Neuronal stem cell (in vitro differentiated cells): ENCODE measurements around the gene CCR6.
A peak's percentile ranks its signal among the peaks of the same experiment; 100 is the strongest.

Source experiments
- DNase-seq: peaks from one replicate; pipeline ENCODE4 v3.0.0-alpha.2; 2013; ENCODE audit warnings: low spot score
- H2AFZ ChIP-seq: one replicate; pipeline ENCODE4 v1.6.1; 2013; ENCODE audit warnings: mild to moderate bottlenecking, low read length, inconsistent platforms
- H2AK5ac ChIP-seq: 2 replicates; pipeline ENCODE4 v1.6.1; 2013; ENCODE audit warnings: low read depth, mild to moderate bottlenecking, inconsistent platforms, low read length, moderate library complexity, mixed read lengths
- H2BK120ac ChIP-seq: 2 replicates; pipeline ENCODE4 v1.6.1; 2013; ENCODE audit warnings: low read depth, mild to moderate bottlenecking, inconsistent platforms, low read length, moderate library complexity, mixed read lengths
- H2BK12ac ChIP-seq: one replicate; pipeline ENCODE4 v1.6.1; 2013; ENCODE audit warnings: low read length, inconsistent platforms
- H2BK15ac ChIP-seq: 2 replicates; pipeline ENCODE4 v1.6.1; 2013; ENCODE audit warnings: mild to moderate bottlenecking, low read length, inconsistent platforms, mixed read lengths
- H2BK5ac ChIP-seq: one replicate; pipeline ENCODE4 v1.6.1; 2013; ENCODE audit warnings: inconsistent platforms, mild to moderate bottlenecking, low read length, moderate library complexity
- H3K14ac ChIP-seq: one replicate; pipeline ENCODE4 v1.6.1; 2013; ENCODE audit warnings: low read length, inconsistent platforms
- H3K18ac ChIP-seq: 2 replicates; pipeline ENCODE4 v1.6.1; 2013; ENCODE audit warnings: low read length, inconsistent platforms
- H3K23ac ChIP-seq: 2 replicates; pipeline ENCODE4 v1.6.1; 2013; ENCODE audit warnings: low read depth, mild to moderate bottlenecking, mixed read lengths, low read length, inconsistent platforms; ENCODE audit not compliant: poor library complexity
- H3K27ac ChIP-seq: replicated peaks from 3 replicates; pipeline ENCODE4 v1.5.1; 2013; ENCODE audit warnings: low read length, inconsistent platforms
- H3K27me3 ChIP-seq, 3 experiments: 2 replicates each; pipeline ENCODE4 v1.6.1; 2013; ENCODE audit warnings: low read length in 3 of 3, mild to moderate bottlenecking in 2 of 3, inconsistent platforms in 1 of 3, low read depth in 1 of 3, mixed read lengths in 1 of 3, moderate library complexity in 1 of 3; ENCODE audit not compliant: control insufficient read depth in 3 of 3, insufficient read depth in 3 of 3
- H3K36me3 ChIP-seq, 2 donors: replicated peaks in 1 of 2; 2 replicates each; pipeline ENCODE4 v1.6.1; 2013; ENCODE audit warnings: low read length in 2 of 2; ENCODE audit not compliant: control insufficient read depth in 2 of 2, insufficient read depth in 2 of 2
- H3K4ac ChIP-seq: 2 replicates; pipeline ENCODE4 v1.6.1; 2013; ENCODE audit warnings: inconsistent platforms, mild to moderate bottlenecking, low read length, moderate library complexity
- H3K4me1 ChIP-seq, 2 donors: 1 replicate in 1 of 2; 2 replicates in 1 of 2; pipeline ENCODE4 v1.6.1; 2013; ENCODE audit warnings: low read length in 2 of 2, low read depth in 1 of 2; ENCODE audit not compliant: control insufficient read depth in 2 of 2, insufficient read depth in 1 of 2
- H3K4me2 ChIP-seq: one replicate; pipeline ENCODE4 v1.6.1; 2013; ENCODE audit warnings: mild to moderate bottlenecking, low read length, inconsistent platforms; ENCODE audit not compliant: insufficient read depth, poor library complexity, severe bottlenecking
- H3K4me3 ChIP-seq, 2 donors: 2 replicates each; pipeline ENCODE4 v1.5.1; 2013; ENCODE audit warnings: low read length in 2 of 2, mild to moderate bottlenecking in 2 of 2, inconsistent platforms in 1 of 2, moderate library complexity in 1 of 2
- H3K79me1 ChIP-seq: one replicate; pipeline ENCODE4 v1.6.1; 2013; ENCODE audit warnings: low read depth, mild to moderate bottlenecking, inconsistent platforms, low read length, moderate library complexity
- H3K9ac ChIP-seq: one replicate; pipeline ENCODE4 v1.6.1; 2013; ENCODE audit warnings: mild to moderate bottlenecking, low read depth, low read length, inconsistent platforms; ENCODE audit not compliant: poor library complexity
- H3K9me3 ChIP-seq, 2 donors: replicated peaks in 1 of 2; 2 replicates each; pipeline versions ENCODE3 to v1.6.1; 2013; ENCODE audit warnings: low read length in 2 of 2, mild to moderate bottlenecking in 2 of 2, inconsistent platforms in 1 of 2, low read depth in 1 of 2, mixed read lengths in 1 of 2, moderate library complexity in 1 of 2; ENCODE audit not compliant: control insufficient read depth in 2 of 2, insufficient read depth in 1 of 2
- H4K8ac ChIP-seq: one replicate; pipeline ENCODE4 v1.6.1; 2013; ENCODE audit warnings: low read depth, mild to moderate bottlenecking, inconsistent platforms, low read length, moderate library complexity
- H4K91ac ChIP-seq: one replicate; pipeline ENCODE4 v1.6.1; 2013; ENCODE audit warnings: low read length, low read depth, mild to moderate bottlenecking, inconsistent platforms; ENCODE audit not compliant: poor library complexity
- WGBS, 2 donors: extraction: QIAGEN DNeasy Blood & Tissue Kit; methylation state at CpG; one replicate each; pipeline ENCODE4 v1.1.7; 2013; ENCODE audit warnings: missing lambda C conversion rate in 2 of 2, mixed read lengths in 1 of 2; ENCODE audit not compliant: insufficient read length in 2 of 2, insufficient replicate concordance in 1 of 2; ENCODE audit errors: extremely low coverage in 2 of 2; 5-methylcytosine and 5-hydroxymethylcytosine counted together

CCR6 gene

GRCh38 chr6:167099707-167100106 lies 23.2 kb upstream of the CCR6 start:
- no peak overlapping the region for H3K9ac ChIP-seq
- peaks cover 8 to 10% of the 10 kb centered on the region in 2 donors for H3K4me1 ChIP-seq
- no peak overlapping the region for H3K18ac ChIP-seq
- H2BK5ac ChIP-seq, result no peak overlapping the region
- no peak overlapping the region for H4K8ac ChIP-seq
- H3K23ac ChIP-seq, result no peak overlapping the region
- no peaks in the 10 kb centered on the region for H3K27me3 ChIP-seq
- H2BK120ac ChIP-seq, result no peak overlapping the region
- H3K14ac ChIP-seq, result no peak overlapping the region
- H3K27ac ChIP-seq, result no peak overlapping the region
- no peak overlapping the region for H3K4ac ChIP-seq
- WGBS, 2 donors, result no CpG with 5 or more reads among the region's 8 CpGs
- no peaks in the 10 kb centered on the region for H3K36me3 ChIP-seq
- no peak overlapping the region for H4K91ac ChIP-seq
- no peak overlapping the region for H3K4me3 ChIP-seq
- H2BK15ac ChIP-seq, result no peak overlapping the region
- DNase-seq, result no peak
- no peaks in the 10 kb centered on the region for H3K79me1 ChIP-seq
- H2AFZ ChIP-seq, result no peak overlapping the region
- H3K9me3 ChIP-seq, result peaks cover 2 to 3% of the 10 kb centered on the region in 2 donors
- H2BK12ac ChIP-seq, result no peak overlapping the region
- H3K4me2 ChIP-seq, result no peak overlapping the region
- H2AK5ac ChIP-seq, result no peak overlapping the region

- Histone ChIP-seq H3K18ac (no peak overlapping the region), H3K14ac (no peak overlapping the region), H2BK120ac (no peak overlapping the region), H3K36me3 (no peaks in the 10 kb centered on the region), H3K4ac (no peak overlapping the region), H2BK5ac (no peak overlapping the region), H3K27ac (no peak overlapping the region), H3K9me3 (peaks cover 2 to 3% of the 10 kb centered on the region in 2 donors), H4K91ac (no peak overlapping the region), H3K27me3 (peaks cover 0 to 3% (median 0%) of the 10 kb centered on the region in 3 experiments), H3K23ac (no peak overlapping the region), H3K9ac (no peak overlapping the region), H2AFZ (no peak overlapping the region), H2AK5ac (no peak overlapping the region), H2BK12ac (no peak overlapping the region), H3K79me1 (no peaks in the 10 kb centered on the region), H3K4me1 (peaks cover 5 to 8% of the 10 kb centered on the region in 2 donors), H2BK15ac (no peak overlapping the region), H3K4me2 (no peak overlapping the region), H4K8ac (no peak overlapping the region), H3K4me3 (no peak overlapping the region)
- DNase-seq, result no peak
- no CpG with 5 or more reads among the region's 10 CpGs for WGBS, 2 donors
These were observed 22.6 kb upstream of the CCR6 start for GRCh38 chr6:167100241-167100674.

GRCh38 chr6:167102318-167102717 lies 20.6 kb upstream of the CCR6 start:
- Histone ChIP-seq H2BK12ac (no peak overlapping the region), H4K91ac (no peak overlapping the region), H2BK120ac (no peak overlapping the region), H3K23ac (no peak overlapping the region), H3K79me1 (no peaks in the 10 kb centered on the region), H3K14ac (no peak overlapping the region), H3K36me3 (no peaks in the 10 kb centered on the region), H2AK5ac (no peak overlapping the region), H2AFZ (no peak overlapping the region), H4K8ac (no peak overlapping the region), H3K4me3 (no peak overlapping the region), H3K9me3 (peaks cover 2 to 3% of the 10 kb centered on the region in 2 donors), H3K9ac (no peak overlapping the region), H2BK5ac (no peak overlapping the region), H3K4ac (no peak overlapping the region), H3K27me3 (peaks cover 0 to 3% (median 0%) of the 10 kb centered on the region in 3 experiments), H3K4me1 (peaks cover 5 to 8% of the 10 kb centered on the region in 2 donors), H3K4me2 (no peak overlapping the region), H3K27ac (no peak overlapping the region), H3K18ac (no peak overlapping the region), H2BK15ac (no peak overlapping the region)
- no CpG with 5 or more reads among the region's 4 CpGs for WGBS, 2 donors
- no peak for DNase-seq

- no CpG with 5 or more reads among the region's 11 CpGs for WGBS, 2 donors
- H2BK12ac ChIP-seq, result no peak overlapping the region
- H2BK120ac ChIP-seq, result no peak overlapping the region
- no peaks in the 10 kb centered on the region for H3K79me1 ChIP-seq
- no peak overlapping the region for H3K9ac ChIP-seq
- no peak overlapping the region for H2BK5ac ChIP-seq
- no peak overlapping the region for H3K27ac ChIP-seq
- H3K4ac ChIP-seq, result no peak overlapping the region
- peak overlapping the region; percentile 59 for H4K91ac ChIP-seq
- peaks cover 2 to 3% of the 10 kb centered on the region in 2 donors for H3K9me3 ChIP-seq
- no peak overlapping the region for H3K18ac ChIP-seq
- no peak overlapping the region for H2AK5ac ChIP-seq
- peaks cover 0 to 5% (median 0%) of the 10 kb centered on the region in 3 experiments for H3K27me3 ChIP-seq
- no peak for DNase-seq
- peaks cover 5 to 8% of the 10 kb centered on the region in 2 donors for H3K4me1 ChIP-seq
- no peak overlapping the region for H3K4me2 ChIP-seq
- H4K8ac ChIP-seq, result no peak overlapping the region
- peak overlapping the region; percentile 6 for H2BK15ac ChIP-seq
- no peak overlapping the region for H3K4me3 ChIP-seq
- H3K23ac ChIP-seq, result no peak overlapping the region
- no peak overlapping the region for H2AFZ ChIP-seq
- H3K36me3 ChIP-seq, result no peaks in the 10 kb centered on the region
- H3K14ac ChIP-seq, result no peak overlapping the region
These were observed 19.6 kb upstream of the CCR6 start for GRCh38 chr6:167103041-167103891.
